CD4-positive, alpha-beta T cell (primary cell): ENCODE results near the gene KRT6B. TPM values are rescaled to one million over a fixed set of nuclear protein-coding genes. Genes with fewer than 3 reads are reported as not detected.

Experiments used
- ATAC-seq: fragments of 200-7000 bp; cut with Tn5 transposase; one replicate; pipeline ENCODE4 v1.10.0; 2022; ENCODE audit warnings: mild to moderate bottlenecking; ENCODE audit not compliant: poor library complexity
- CTCF ChIA-PET: fragments of 350-600 bp; sonication (Branson Sonifier 250); formaldehyde crosslinking; loops from one replicate; lab custom pipeline; 2021; ENCODE audit warnings: antibody characterized with exemption, inconsistent platforms; lab: Charles Lee
- POLR2A ChIA-PET: fragments of 350-600 bp; sonication (Branson Sonifier 250); formaldehyde crosslinking; loops from one replicate; lab custom pipeline; 2021; ENCODE audit warnings: antibody characterized with exemption, inconsistent platforms; lab: Charles Lee
- DNase-seq, 14 experiments: peaks; one replicate each; pipeline ENCODE4 v3.0.0-alpha.2; 2013 to 2020; ENCODE audit warnings: mixed read lengths in 2 of 14
- H3K27ac ChIP-seq, 2 donors: one replicate each; pipeline versions ENCODE4 v1.5.1 to v1.7.0; 2013; ENCODE audit warnings: low read length in 2 of 2, low read depth in 1 of 2, mild to moderate bottlenecking in 1 of 2
- H3K27me3 ChIP-seq, 2 experiments: 1 replicate in 1 of 2; 2 replicates in 1 of 2; pipeline versions ENCODE4 v1.6.1 to v1.7.0; 2013; ENCODE audit warnings: low read length in 2 of 2, control low read depth in 1 of 2, mild to moderate bottlenecking in 1 of 2, moderate library complexity in 1 of 2; ENCODE audit not compliant: insufficient read depth in 2 of 2, control insufficient read depth in 1 of 2
- H3K36me3 ChIP-seq: one replicate; pipeline ENCODE4 v1.6.1; 2013; ENCODE audit warnings: low read length, control low read depth; ENCODE audit not compliant: insufficient read depth
- H3K4me1 ChIP-seq: one replicate; pipeline ENCODE4 v1.6.1; 2013; ENCODE audit warnings: low read length, control low read depth; ENCODE audit not compliant: insufficient read depth
- H3K4me3 ChIP-seq: one replicate; pipeline ENCODE4 v1.5.1; 2013; ENCODE audit warnings: mild to moderate bottlenecking, low read length, moderate library complexity
- H3K9me3 ChIP-seq, 2 experiments: 1 replicate in 1 of 2; 2 replicates in 1 of 2; pipeline versions ENCODE4 v1.6.1 to v1.7.0; 2013; ENCODE audit warnings: low read length in 2 of 2, mild to moderate bottlenecking in 2 of 2, control low read depth in 1 of 2, moderate library complexity in 1 of 2; ENCODE audit not compliant: control insufficient read depth in 1 of 2, insufficient read depth in 1 of 2
- H3K27ac Mint-ChIP-seq: one replicate; pipeline ENCODE4 v1.8.0; 2020; ENCODE audit warnings: mixed read lengths
- H3K27me3 Mint-ChIP-seq: one replicate; pipeline ENCODE4 v1.8.0; 2021; ENCODE audit warnings: mixed read lengths
- H3K36me3 Mint-ChIP-seq: one replicate; pipeline ENCODE4 v1.8.0; 2021; ENCODE audit warnings: low read depth, mixed read lengths
- H3K4me1 Mint-ChIP-seq: one replicate; pipeline ENCODE4 v1.8.0; 2021; ENCODE audit warnings: low read depth, mixed read lengths
- H3K4me3 Mint-ChIP-seq: one replicate; pipeline ENCODE4 v1.8.0; 2020; ENCODE audit warnings: mild to moderate bottlenecking, mixed read lengths
- H3K9me3 Mint-ChIP-seq: one replicate; pipeline ENCODE4 v1.8.0; 2020; ENCODE audit warnings: mixed read lengths
- CTCF ChIP-seq: fragments of 200-600 bp; IDR thresholded peaks from one replicate; pipeline ENCODE4 v1.8.0; 2022; ENCODE audit warnings: antibody characterized with exemption, mild to moderate bottlenecking
- intact Hi-C, 2 experiments: fragments of 100-400 bp; cut with DNase I in 1 of 2; cut with micrococcal nuclease in 1 of 2; formaldehyde crosslinking; loops; one replicate each; pipeline versions ENCODE4 v1.15.1 to v1.9.0; 2023 to 2025; cut with DNase I, micrococcal nuclease
- total RNA-seq, 174 experiments: library from RNA in 2 of 174; stranded (reverse) in 2 of 174; gene quantifications; one replicate each; pipeline ENCODE4 v1.2.3 and lab custom pipeline; 2021 to 2026

Gene KRT6B
- total RNA-seq, 2 experiments from 2014 or later, result not detected

- no peak for TF ChIP-seq CTCF
- no peaks in the 10 kb centered on the region for H3K36me3 Mint-ChIP-seq
- H3K9me3 Mint-ChIP-seq, result no peaks in the 10 kb centered on the region
- H3K4me1 Mint-ChIP-seq, result no peaks in the 10 kb centered on the region
- H3K27me3 ChIP-seq, result peaks cover 3 to 9% of the 10 kb centered on the region in 2 experiments
- H3K27ac ChIP-seq, result no peak overlapping the region
- H3K27ac Mint-ChIP-seq, result no peak overlapping the region
- H3K4me3 ChIP-seq, result no peak overlapping the region
- no peaks in the 10 kb centered on the region for H3K36me3 ChIP-seq
- no peaks in the 10 kb centered on the region for H3K9me3 ChIP-seq
- intact Hi-C loops, result no loop called here
- POLR2A ChIA-PET, result no interaction called here
- no peaks in the 10 kb centered on the region for H3K4me1 ChIP-seq
- ATAC-seq, result no peak
- no peak overlapping the region for H3K4me3 Mint-ChIP-seq
- peaks cover 32% of the 10 kb centered on the region for H3K27me3 Mint-ChIP-seq
- no peak for DNase-seq
- CTCF ChIA-PET, result no interaction called here
Measured at GRCh38 chr12:52464897-52465296, 13.0 kb upstream of the KRT6B start.

GRCh38 chr12:52461693-52462092 lies 9.7 kb upstream of the KRT6B start:
- no peaks in the 10 kb centered on the region for H3K9me3 Mint-ChIP-seq

GRCh38 chr12:52458861-52459260 lies 6.9 kb upstream of the KRT6B start:
- H3K36me3 ChIP-seq, result no peaks in the 10 kb centered on the region
- no peak for TF ChIP-seq CTCF
- CTCF ChIA-PET, result no interaction called here

More at GRCh38 chr12:52461693-52462092, 9.7 kb upstream of the KRT6B start:
- H3K4me1 Mint-ChIP-seq, result no peaks in the 10 kb centered on the region
- no peaks in the 10 kb centered on the region for H3K36me3 ChIP-seq
- H3K4me3 ChIP-seq, result no peak overlapping the region
- H3K4me1 ChIP-seq, result no peaks in the 10 kb centered on the region
- ChIA-PET POLR2A (no interaction called here), CTCF (no interaction called here)
- no peaks in the 10 kb centered on the region for H3K36me3 Mint-ChIP-seq
- DNase-seq (no peak), ATAC-seq (no peak)
- no peak overlapping the region for H3K27ac ChIP-seq
- H3K9me3 ChIP-seq, result no peaks in the 10 kb centered on the region
- intact Hi-C loops, result no loop called here
- no peak overlapping the region for H3K27ac Mint-ChIP-seq
- peaks cover 0 to 9% of the 10 kb centered on the region in 2 experiments for H3K27me3 ChIP-seq
- H3K4me3 Mint-ChIP-seq, result no peak overlapping the region
- peaks cover 28% of the 10 kb centered on the region for H3K27me3 Mint-ChIP-seq
- TF ChIP-seq CTCF, result no peak

More at GRCh38 chr12:52458861-52459260, 6.9 kb upstream of the KRT6B start:
- H3K27me3 ChIP-seq, result peaks cover 0 to 9% of the 10 kb centered on the region in 2 experiments
- DNase-seq (no peak), ATAC-seq (no peak)
- H3K9me3 ChIP-seq, result no peaks in the 10 kb centered on the region
- no peaks in the 10 kb centered on the region for H3K9me3 Mint-ChIP-seq
- H3K27ac Mint-ChIP-seq, result no peak overlapping the region
- no peaks in the 10 kb centered on the region for H3K4me1 ChIP-seq
- no peak overlapping the region for H3K4me3 Mint-ChIP-seq
- intact Hi-C loops, result no loop called here
- H3K27ac ChIP-seq, result no peak overlapping the region
- no peak overlapping the region for H3K4me3 ChIP-seq
- POLR2A ChIA-PET, result no interaction called here
- H3K4me1 Mint-ChIP-seq, result no peaks in the 10 kb centered on the region
- H3K27me3 Mint-ChIP-seq, result peaks cover 17% of the 10 kb centered on the region
- H3K36me3 Mint-ChIP-seq, result no peaks in the 10 kb centered on the region
